GM18520 (cell line): ENCODE results near the gene GPR137.
"Not testable (repeated sequence)": the region's sequence is repeated elsewhere in the genome, so short reads cannot be mapped to it uniquely, and the experiment has no call there.

Source experiments
- ATAC-seq: cut with Tn5 transposase; IDR thresholded peaks from one replicate; pipeline ENCODE4 v1.9.1; 2021; ENCODE audit not compliant: unreplicated experiment

GPR137 gene

GRCh38 chr11:64299847-64300648, 14.4 kb downstream of the GPR137 start, which contains the start of gene CATSPERZ:
Gene CATSPERZ (plus strand): TSS chr11:64300358. CDS start chr11:64300411, 53 bp downstream.
- no peak for ATAC-seq

- no peak for ATAC-seq
Observed at GRCh38 chr11:64303109-64304031, 17.7 kb downstream of the GPR137 start.

- ATAC-seq, result no peak
Observed at GRCh38 chr11:64304032-64304315, 18.3 kb downstream of the GPR137 start.

GRCh38 chr11:64304316-64305072, 18.8 kb downstream of the GPR137 start:
- ATAC-seq, result peak; percentile 21

- peak; percentile 65 for ATAC-seq
Observed at GRCh38 chr11:64305075-64305690, 19.5 kb downstream of the GPR137 start, which contains the start of gene ESRRA. Gene ESRRA (plus strand): TSS chr11:64305524. CDS start chr11:64307180, 1,656 bp downstream.

- ATAC-seq, result no peak
Observed at GRCh38 chr11:64305691-64306562, 20.3 kb downstream of the GPR137 start.

- no peak for ATAC-seq
Observed at GRCh38 chr11:64306563-64306875, 20.9 kb downstream of the GPR137 start.

GRCh38 chr11:64306876-64307622, 21.4 kb downstream of the GPR137 start:
- ATAC-seq, result no peak

GRCh38 chr11:64307795-64308194, 22.1 kb downstream of the GPR137 start:
- not testable (repeated sequence) for ATAC-seq

GRCh38 chr11:64312947-64313346, 27.3 kb downstream of the GPR137 start:
- ATAC-seq, result no peak

GRCh38 chr11:64313491-64314145, 28.0 kb downstream of the GPR137 start:
- ATAC-seq, result no peak

- no peak for ATAC-seq
Observed at GRCh38 chr11:64314146-64314804, 28.6 kb downstream of the GPR137 start.

GRCh38 chr11:64314805-64315561, 29.3 kb downstream of the GPR137 start:
- no peak for ATAC-seq

GRCh38 chr11:64315667-64316526, 30.2 kb downstream of the GPR137 start:
- not testable (repeated sequence) for ATAC-seq

- no peak for ATAC-seq
Observed at GRCh38 chr11:64316672-64317324, 31.1 kb downstream of the GPR137 start.
